Right lobe of liver (tissue), 4 donors: Measurements from ENCODE around the gene INO80.

Source experiments
- POLR2A ChIP-seq: fragments of 450-650 bp; IDR thresholded peaks from one replicate; pipeline ENCODE4 v1.6.1; 2017; ENCODE audit warnings: antibody characterized with exemption, mild to moderate bottlenecking
- TF ChIP-seq, protein P1 (sequence below), 4 donors: fragments of 200-600 bp in 3 of 4; fragments of 450-650 bp in 1 of 4; IDR thresholded peaks; one replicate each; pipeline versions ENCODE4 v1.5.1 to v1.8.0; 2016 to 2022; ENCODE audit warnings: antibody characterized with exemption in 4 of 4, mild to moderate bottlenecking in 2 of 4
- donor health status: DM: no; HTN: no; CAD: no.
- donor health status: DM: no; HTN: no; CAD: no.
- donor health status: DM: no; HTN: yes; CAD: no.

DNA sequence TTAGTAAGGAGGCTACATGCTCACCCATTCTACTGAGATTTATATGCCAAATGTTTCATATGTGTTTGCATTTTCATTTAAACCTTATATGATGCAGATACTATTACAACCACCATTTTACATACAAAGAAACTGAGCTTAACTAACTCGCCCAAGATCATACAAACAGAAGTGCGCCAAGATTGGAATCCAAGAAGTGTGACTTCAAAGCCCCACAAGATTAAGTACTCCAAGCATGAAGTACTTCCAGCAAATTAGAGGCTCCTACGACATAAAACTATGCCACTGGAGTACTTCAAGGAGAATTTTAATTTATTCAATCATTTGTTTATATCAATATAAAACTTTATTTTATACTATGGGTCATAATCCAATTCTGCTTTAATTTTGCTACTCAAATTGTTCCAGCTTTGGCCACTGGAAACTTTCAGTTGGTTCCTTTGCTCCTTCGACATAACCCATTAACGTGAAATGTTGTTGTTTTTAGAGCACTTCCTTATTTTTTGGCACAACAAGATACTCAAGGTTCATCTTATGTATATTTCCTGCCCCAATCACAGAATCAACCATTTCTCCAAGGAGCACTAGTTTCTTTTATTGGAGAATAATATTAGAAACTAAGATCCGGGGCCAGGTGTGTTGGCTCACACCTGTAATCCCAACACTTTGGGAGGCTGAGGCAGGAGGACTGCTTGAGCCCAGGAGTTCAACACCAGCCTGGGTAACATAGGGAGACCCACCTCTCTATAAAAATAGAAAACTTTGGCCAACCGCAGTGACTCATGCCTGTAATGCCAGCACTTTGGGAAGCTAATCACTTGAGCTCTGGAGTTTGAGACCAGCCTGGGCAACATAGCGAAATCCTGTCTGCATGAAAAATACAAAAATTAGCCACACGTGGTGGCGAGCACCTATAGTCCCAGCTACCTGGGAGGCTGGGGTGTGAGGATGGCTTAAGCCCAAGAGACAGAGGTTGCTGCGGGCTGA lies 10.4 kb downstream of the INO80 start:
- TF ChIP-seq, protein P1, sequence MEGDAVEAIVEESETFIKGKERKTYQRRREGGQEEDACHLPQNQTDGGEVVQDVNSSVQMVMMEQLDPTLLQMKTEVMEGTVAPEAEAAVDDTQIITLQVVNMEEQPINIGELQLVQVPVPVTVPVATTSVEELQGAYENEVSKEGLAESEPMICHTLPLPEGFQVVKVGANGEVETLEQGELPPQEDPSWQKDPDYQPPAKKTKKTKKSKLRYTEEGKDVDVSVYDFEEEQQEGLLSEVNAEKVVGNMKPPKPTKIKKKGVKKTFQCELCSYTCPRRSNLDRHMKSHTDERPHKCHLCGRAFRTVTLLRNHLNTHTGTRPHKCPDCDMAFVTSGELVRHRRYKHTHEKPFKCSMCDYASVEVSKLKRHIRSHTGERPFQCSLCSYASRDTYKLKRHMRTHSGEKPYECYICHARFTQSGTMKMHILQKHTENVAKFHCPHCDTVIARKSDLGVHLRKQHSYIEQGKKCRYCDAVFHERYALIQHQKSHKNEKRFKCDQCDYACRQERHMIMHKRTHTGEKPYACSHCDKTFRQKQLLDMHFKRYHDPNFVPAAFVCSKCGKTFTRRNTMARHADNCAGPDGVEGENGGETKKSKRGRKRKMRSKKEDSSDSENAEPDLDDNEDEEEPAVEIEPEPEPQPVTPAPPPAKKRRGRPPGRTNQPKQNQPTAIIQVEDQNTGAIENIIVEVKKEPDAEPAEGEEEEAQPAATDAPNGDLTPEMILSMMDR (IDR thresholded peaks at IDR 0.05): no peak
- TF ChIP-seq POLR2A: no peak
